Measurements from ENCODE around the gene MRPL37. TPM values are rescaled to one million over a fixed set of nuclear protein-coding genes. Genes with fewer than 3 reads are reported as not detected.

MRPL37 gene
- polyA plus RNA-seq, 3 donors = 76.9 to 86.6 (median 80.3) TPM

- no peak for DNase-seq (ENCODE audit: extremely low read depth in 1 of 11, low read depth in 9 of 11, low spot score in 4 of 11)
These were observed 50.7 kb downstream of the MRPL37 start for GRCh38 chr1:54250670-54251069.

GRCh38 chr1:54252371-54252936, 52.5 kb downstream of the MRPL37 start:
- DNase-seq (ENCODE audit: extremely low read depth in 1 of 11, low read depth in 9 of 11, low spot score in 4 of 11) = no peak

- no peak for DNase-seq (ENCODE audit: extremely low read depth in 1 of 11, low read depth in 9 of 11, low spot score in 4 of 11)
These were observed 53.5 kb downstream of the MRPL37 start for GRCh38 chr1:54253480-54253879.

GRCh38 chr1:54254055-54254454, 54.1 kb downstream of the MRPL37 start:
- DNase-seq (ENCODE audit: extremely low read depth in 1 of 11, low read depth in 9 of 11, low spot score in 4 of 11) = no peak

GRCh38 chr1:54255026-54255702, 55.2 kb downstream of the MRPL37 start:
- no peak for DNase-seq (ENCODE audit: extremely low read depth in 1 of 11, low read depth in 9 of 11, low spot score in 4 of 11)

GRCh38 chr1:54256522-54257345, 56.8 kb downstream of the MRPL37 start:
- no peak for DNase-seq (ENCODE audit: extremely low read depth in 1 of 11, low read depth in 9 of 11, low spot score in 4 of 11)

- no peak for DNase-seq (ENCODE audit: extremely low read depth in 1 of 11, low read depth in 9 of 11, low spot score in 4 of 11)
These were observed 57.3 kb downstream of the MRPL37 start for GRCh38 chr1:54257346-54257620.

GRCh38 chr1:54257876-54258275, 57.9 kb downstream of the MRPL37 start:
- DNase-seq (ENCODE audit: extremely low read depth in 1 of 11, low read depth in 9 of 11, low spot score in 4 of 11) = no peak

GRCh38 chr1:54259546-54260140, 59.7 kb downstream of the MRPL37 start:
- no peak for DNase-seq (ENCODE audit: extremely low read depth in 1 of 11, low read depth in 9 of 11, low spot score in 4 of 11)

GRCh38 chr1:54260810-54261209, 60.8 kb downstream of the MRPL37 start:
- no peak for DNase-seq (ENCODE audit: extremely low read depth in 1 of 11, low read depth in 9 of 11, low spot score in 4 of 11)

GRCh38 chr1:54262244-54262643, 62.3 kb downstream of the MRPL37 start:
- DNase-seq (ENCODE audit: extremely low read depth in 1 of 11, low read depth in 9 of 11, low spot score in 4 of 11) = no peak

GRCh38 chr1:54263601-54264226, 63.7 kb downstream of the MRPL37 start:
- DNase-seq (ENCODE audit: extremely low read depth in 1 of 11, low read depth in 9 of 11, low spot score in 4 of 11) = no peak

GRCh38 chr1:54265126-54265525, 65.2 kb downstream of the MRPL37 start:
- DNase-seq (ENCODE audit: extremely low read depth in 1 of 11, low read depth in 9 of 11, low spot score in 4 of 11) = no peak

GRCh38 chr1:54265659-54266058, 65.7 kb downstream of the MRPL37 start:
- DNase-seq (ENCODE audit: extremely low read depth in 1 of 11, low read depth in 9 of 11, low spot score in 4 of 11) = no peak

- DNase-seq (ENCODE audit: extremely low read depth in 1 of 11, low read depth in 9 of 11, low spot score in 4 of 11) = no peak
These were observed 66.2 kb downstream of the MRPL37 start for GRCh38 chr1:54266195-54266594.

GRCh38 chr1:54266908-54267307, 66.9 kb downstream of the MRPL37 start:
- no peak for DNase-seq (ENCODE audit: extremely low read depth in 1 of 11, low read depth in 9 of 11, low spot score in 4 of 11)

Data from renal cortex interstitium (tissue), 11 donors.